ENCODE data around the gene ZNRF1. TPM values are rescaled to one million over a fixed set of nuclear protein-coding genes. Genes with fewer than 3 reads are reported as not detected.

Gene ZNRF1
- total RNA-seq, 1 experiment from 2014 or later: 27.1 TPM

GRCh38 chr16:75070012-75070841 lies 71.4 kb downstream of the ZNRF1 start:
- H3K36me3 Mint-ChIP-seq (ENCODE audit: insufficient read depth, unreplicated experiment): no peaks in the 10 kb centered on the region
- H3K4me1 Mint-ChIP-seq (ENCODE audit: low read depth, unreplicated experiment): peaks cover 29% of the 10 kb centered on the region
- no TSS peak for BruUV-seq (replicated peaks)
- TF ChIP-seq, protein P1, sequence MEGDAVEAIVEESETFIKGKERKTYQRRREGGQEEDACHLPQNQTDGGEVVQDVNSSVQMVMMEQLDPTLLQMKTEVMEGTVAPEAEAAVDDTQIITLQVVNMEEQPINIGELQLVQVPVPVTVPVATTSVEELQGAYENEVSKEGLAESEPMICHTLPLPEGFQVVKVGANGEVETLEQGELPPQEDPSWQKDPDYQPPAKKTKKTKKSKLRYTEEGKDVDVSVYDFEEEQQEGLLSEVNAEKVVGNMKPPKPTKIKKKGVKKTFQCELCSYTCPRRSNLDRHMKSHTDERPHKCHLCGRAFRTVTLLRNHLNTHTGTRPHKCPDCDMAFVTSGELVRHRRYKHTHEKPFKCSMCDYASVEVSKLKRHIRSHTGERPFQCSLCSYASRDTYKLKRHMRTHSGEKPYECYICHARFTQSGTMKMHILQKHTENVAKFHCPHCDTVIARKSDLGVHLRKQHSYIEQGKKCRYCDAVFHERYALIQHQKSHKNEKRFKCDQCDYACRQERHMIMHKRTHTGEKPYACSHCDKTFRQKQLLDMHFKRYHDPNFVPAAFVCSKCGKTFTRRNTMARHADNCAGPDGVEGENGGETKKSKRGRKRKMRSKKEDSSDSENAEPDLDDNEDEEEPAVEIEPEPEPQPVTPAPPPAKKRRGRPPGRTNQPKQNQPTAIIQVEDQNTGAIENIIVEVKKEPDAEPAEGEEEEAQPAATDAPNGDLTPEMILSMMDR (IDR thresholded peaks at IDR 0.05; ENCODE audit: unreplicated experiment): no peak
- H3K4me3 Mint-ChIP-seq (ENCODE audit: low read depth, unreplicated experiment): no peak overlapping the region
- DNase-seq: no peak
- CTCF ChIA-PET: interaction anchor here (0.7 kb wide), 1 partner anchor 1841 kb away, joined by 4 read pairs; no protein-coding TSS in a partner anchor
- no peak overlapping the region for H3K27ac Mint-ChIP-seq (ENCODE audit: unreplicated experiment)
- no peaks in the 10 kb centered on the region for H3K27me3 Mint-ChIP-seq (ENCODE audit: unreplicated experiment)
- intact Hi-C loops (cut with micrococcal nuclease; ENCODE audit: unreplicated experiment): no loop called here
- H3K9me3 Mint-ChIP-seq (ENCODE audit: low read depth, unreplicated experiment): no peaks in the 10 kb centered on the region

DNA sequence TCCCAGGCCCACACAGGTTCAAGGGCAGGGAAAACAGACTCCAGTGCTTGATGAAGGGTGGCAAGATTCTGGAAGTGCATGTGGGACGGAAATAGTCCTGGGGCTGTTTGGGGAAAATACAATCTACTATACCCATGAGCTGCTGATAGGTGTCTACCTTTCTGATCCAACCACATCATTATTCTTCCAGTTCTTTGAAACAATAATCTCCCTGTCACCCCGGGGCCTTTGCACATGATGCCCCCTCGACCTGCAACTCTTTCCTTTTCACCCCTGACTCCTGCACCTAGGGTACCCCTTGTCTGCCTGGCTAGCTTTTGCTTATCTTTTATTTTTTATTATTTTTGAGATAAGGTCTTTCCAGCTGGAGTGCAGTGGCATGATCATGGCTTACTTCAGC lies 72.8 kb downstream of the ZNRF1 start:
- Mint-ChIP-seq H3K4me1 (ENCODE audit: low read depth, unreplicated experiment) (peaks cover 20% of the 10 kb centered on the region), H3K4me3 (ENCODE audit: low read depth, unreplicated experiment) (no peak overlapping the region), H3K27ac (ENCODE audit: unreplicated experiment) (no peak overlapping the region), H3K27me3 (ENCODE audit: unreplicated experiment) (no peaks in the 10 kb centered on the region), H3K36me3 (ENCODE audit: insufficient read depth, unreplicated experiment) (no peaks in the 10 kb centered on the region), H3K9me3 (ENCODE audit: low read depth, unreplicated experiment) (no peaks in the 10 kb centered on the region)
- CTCF ChIA-PET: interaction anchor here (0.7 to 1.3 kb wide), 2 partner anchors 19 to 25 kb away, joined by 4 to 6 read pairs; no protein-coding TSS in a partner anchor
- BruUV-seq (replicated peaks): no TSS peak
- TF ChIP-seq, protein P1 (IDR thresholded peaks at IDR 0.05; ENCODE audit: unreplicated experiment): no peak
- no peak for DNase-seq
- intact Hi-C loops (cut with micrococcal nuclease; ENCODE audit: unreplicated experiment): no loop called here

GRCh38 chr16:75072239-75072947 lies 73.6 kb downstream of the ZNRF1 start:
- no peak for DNase-seq
- Mint-ChIP-seq H3K9me3 (ENCODE audit: low read depth, unreplicated experiment) (no peaks in the 10 kb centered on the region), H3K36me3 (ENCODE audit: insufficient read depth, unreplicated experiment) (no peaks in the 10 kb centered on the region), H3K27ac (ENCODE audit: unreplicated experiment) (no peak overlapping the region), H3K4me1 (ENCODE audit: low read depth, unreplicated experiment) (peaks cover 13% of the 10 kb centered on the region), H3K4me3 (ENCODE audit: low read depth, unreplicated experiment) (no peak overlapping the region), H3K27me3 (ENCODE audit: unreplicated experiment) (no peaks in the 10 kb centered on the region)
- BruUV-seq (replicated peaks): no TSS peak
- TF ChIP-seq, protein P1 (IDR thresholded peaks at IDR 0.05; ENCODE audit: unreplicated experiment): no peak
- intact Hi-C loops (cut with micrococcal nuclease; ENCODE audit: unreplicated experiment): no loop called here
- CTCF ChIA-PET: interaction anchor here (0.6 to 1.3 kb wide), 5 partner anchors 8 to 346 kb away, joined by 3 to 6 read pairs (median 4); no protein-coding TSS in a partner anchor

DNA sequence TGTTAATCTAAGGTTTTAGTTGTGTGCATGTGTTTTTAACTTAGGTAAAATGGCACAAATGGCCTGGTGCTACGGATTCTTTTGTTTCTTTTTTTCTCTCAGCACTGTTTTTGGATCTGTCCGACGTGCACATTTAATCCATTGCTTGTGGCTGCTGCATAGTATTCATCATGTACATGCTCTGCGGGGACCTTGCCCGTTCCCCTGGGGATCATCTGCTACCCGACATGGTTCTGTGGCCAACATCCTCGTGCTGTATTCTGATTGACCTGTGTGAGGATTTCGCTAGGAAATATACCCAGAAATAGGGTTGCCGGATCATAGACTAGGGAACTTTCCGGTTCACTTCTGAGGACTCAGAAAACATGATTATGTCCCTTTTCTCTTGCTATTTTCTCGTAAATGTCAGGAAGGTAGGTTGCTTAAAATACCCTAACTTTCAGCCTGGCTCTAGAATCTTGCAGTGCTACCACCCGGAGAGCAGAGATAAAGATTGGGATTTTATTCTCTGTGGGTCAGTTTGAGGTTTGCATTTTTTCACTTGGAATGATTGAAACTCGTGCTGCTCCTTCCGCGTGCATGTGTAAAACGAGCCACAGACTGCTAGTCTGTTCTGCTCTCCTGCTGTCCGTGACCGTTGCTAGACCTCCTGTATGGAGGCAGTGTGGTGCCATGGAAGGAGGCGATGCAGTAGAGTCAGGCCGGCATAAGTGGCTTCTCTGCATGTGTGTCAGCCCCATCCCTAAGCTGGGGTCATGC lies 74.9 kb downstream of the ZNRF1 start:
- BruUV-seq (replicated peaks): no TSS peak
- CTCF ChIA-PET: interaction anchor here (0.6 kb wide), 1 partner anchor 292 kb away, joined by 6 read pairs; no protein-coding TSS in a partner anchor
- TF ChIP-seq, protein P1 (IDR thresholded peaks at IDR 0.05; ENCODE audit: unreplicated experiment): no peak
- Mint-ChIP-seq H3K4me1 (ENCODE audit: low read depth, unreplicated experiment) (peaks cover 11% of the 10 kb centered on the region), H3K4me3 (ENCODE audit: low read depth, unreplicated experiment) (no peak overlapping the region), H3K27ac (ENCODE audit: unreplicated experiment) (no peak overlapping the region), H3K9me3 (ENCODE audit: low read depth, unreplicated experiment) (peaks cover 2% of the 10 kb centered on the region), H3K36me3 (ENCODE audit: insufficient read depth, unreplicated experiment) (no peaks in the 10 kb centered on the region), H3K27me3 (ENCODE audit: unreplicated experiment) (no peaks in the 10 kb centered on the region)
- intact Hi-C loops (cut with micrococcal nuclease; ENCODE audit: unreplicated experiment): no loop called here
- DNase-seq: no peak
